Esophagus muscularis mucosa (tissue), 4 donors: ENCODE results near the gene C2CD4D.

Source experiments
- EP300 ChIP-seq: sonication (generic); formaldehyde crosslinking; IDR thresholded peaks from one replicate; pipeline ENCODE4 v1.6.1; 2017; ENCODE audit warnings: antibody characterized with exemption
- POLR2A ChIP-seq: fragments of 450-650 bp; IDR thresholded peaks from one replicate; pipeline ENCODE4 v1.6.1; 2017; ENCODE audit warnings: antibody characterized with exemption, moderate library complexity, mild to moderate bottlenecking, low read depth
- TF ChIP-seq, protein P1 (sequence below), 3 experiments: fragments of 200-600 bp in 2 of 3; fragments of 450-650 bp in 1 of 3; sonication (generic) in 2 of 3; IDR thresholded peaks; one replicate each; pipeline ENCODE4 v1.5.1; 2017 to 2019; ENCODE audit warnings: antibody characterized with exemption in 3 of 3, mild to moderate bottlenecking in 2 of 3, moderate library complexity in 1 of 3

DNA sequence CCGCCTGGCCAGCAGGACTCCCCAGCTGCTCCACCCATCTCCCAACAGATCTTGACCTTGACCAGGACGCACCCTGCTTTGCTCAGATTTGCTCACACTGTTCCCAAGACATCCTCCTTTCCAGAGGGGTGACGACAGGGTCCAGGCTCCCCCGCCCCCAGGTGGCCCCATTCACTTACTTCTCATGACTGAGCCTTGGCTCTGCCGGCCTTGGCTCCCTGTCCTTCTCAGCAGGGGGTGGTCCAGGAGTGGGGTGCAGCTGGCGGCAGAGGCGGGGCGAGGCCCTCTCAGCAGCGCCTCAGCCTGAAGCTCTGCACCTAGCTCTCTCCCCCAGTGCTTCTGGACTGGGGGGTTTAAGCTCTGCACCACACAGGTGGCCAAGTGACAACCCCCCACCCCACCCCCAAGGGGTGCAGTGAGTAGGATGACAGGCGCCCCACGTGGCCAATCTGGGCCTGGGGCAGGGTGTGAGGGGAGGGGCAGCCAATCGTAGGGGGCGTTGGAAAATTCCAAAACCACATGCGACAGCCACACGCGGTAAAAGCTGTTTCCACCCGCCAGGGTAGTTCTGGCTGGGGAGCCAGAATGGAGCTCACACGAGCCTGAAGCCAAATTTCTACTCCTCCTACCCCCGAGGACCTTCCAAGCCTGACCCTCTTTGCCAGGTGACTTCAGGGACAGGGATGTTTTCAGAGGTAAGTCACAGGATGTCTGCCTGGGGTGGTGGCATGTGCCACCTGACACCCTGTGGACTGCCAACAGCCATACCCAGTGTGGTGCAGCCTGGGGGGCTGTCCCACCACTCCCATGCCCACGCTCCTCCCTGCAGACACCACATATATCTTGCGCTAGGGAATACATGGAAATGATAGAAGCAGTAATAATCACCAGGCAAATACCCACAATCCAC lies 13.6 kb downstream of the C2CD4D start:
- TF ChIP-seq POLR2A, result no peak
- TF ChIP-seq, protein P1, sequence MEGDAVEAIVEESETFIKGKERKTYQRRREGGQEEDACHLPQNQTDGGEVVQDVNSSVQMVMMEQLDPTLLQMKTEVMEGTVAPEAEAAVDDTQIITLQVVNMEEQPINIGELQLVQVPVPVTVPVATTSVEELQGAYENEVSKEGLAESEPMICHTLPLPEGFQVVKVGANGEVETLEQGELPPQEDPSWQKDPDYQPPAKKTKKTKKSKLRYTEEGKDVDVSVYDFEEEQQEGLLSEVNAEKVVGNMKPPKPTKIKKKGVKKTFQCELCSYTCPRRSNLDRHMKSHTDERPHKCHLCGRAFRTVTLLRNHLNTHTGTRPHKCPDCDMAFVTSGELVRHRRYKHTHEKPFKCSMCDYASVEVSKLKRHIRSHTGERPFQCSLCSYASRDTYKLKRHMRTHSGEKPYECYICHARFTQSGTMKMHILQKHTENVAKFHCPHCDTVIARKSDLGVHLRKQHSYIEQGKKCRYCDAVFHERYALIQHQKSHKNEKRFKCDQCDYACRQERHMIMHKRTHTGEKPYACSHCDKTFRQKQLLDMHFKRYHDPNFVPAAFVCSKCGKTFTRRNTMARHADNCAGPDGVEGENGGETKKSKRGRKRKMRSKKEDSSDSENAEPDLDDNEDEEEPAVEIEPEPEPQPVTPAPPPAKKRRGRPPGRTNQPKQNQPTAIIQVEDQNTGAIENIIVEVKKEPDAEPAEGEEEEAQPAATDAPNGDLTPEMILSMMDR (IDR thresholded peaks at IDR 0.05), result no peak
- no peak for TF ChIP-seq EP300
